Stimulated activated CD8-positive, alpha-beta memory T cell treated with anti-CD3 and anti-CD28 coated beads, Interleukin-4, amount 100 ng/mL, for 4 hours (primary cell): Measurements from ENCODE around the gene MACROD1.
"Not testable (repeated sequence)": the region's sequence is repeated elsewhere in the genome, so short reads cannot be mapped to it uniquely, and the experiment has no call there.

Source experiments
- DNase-seq, 2 donors: peaks; one replicate each; pipeline ENCODE4 v3.0.0-alpha.2; 2020; ENCODE audit warnings: low read depth in 2 of 2, low spot score in 1 of 2

The MACROD1 gene

GRCh38 chr11:63969461-63969860 is 196.5 kb downstream of the MACROD1 start:
- no peak for DNase-seq

GRCh38 chr11:63966444-63966843 is 199.5 kb downstream of the MACROD1 start:
- no peak for DNase-seq

- not testable (repeated sequence) for DNase-seq
These were observed 202.0 kb downstream of the MACROD1 start for GRCh38 chr11:63963895-63964294.

GRCh38 chr11:63961608-63962412 is 204.1 kb downstream of the MACROD1 start:
- no peak for DNase-seq

- no peak for DNase-seq
These were observed 207.9 kb downstream of the MACROD1 start for GRCh38 chr11:63958008-63958407.

- DNase-seq: no peak
These were observed 213.3 kb downstream of the MACROD1 start for GRCh38 chr11:63952570-63952969.

- no peak for DNase-seq
These were observed 214.0 kb downstream of the MACROD1 start for GRCh38 chr11:63951779-63952536.
